ENCODE results near the gene RNU6-1. TPM values are rescaled to one million over a fixed set of nuclear protein-coding genes. Genes with fewer than 3 reads are reported as not detected.
A peak's percentile ranks its signal among the peaks of the same experiment; 100 is the strongest.

RNU6-1 gene
- total RNA-seq, 6 donors from 2014 or later, result not detected

- Histone ChIP-seq H3K27ac (peak overlapping the region in 2 of 4 donors; percentile 10 to 32), H3K4me3 (no peak overlapping the region), H3K36me3 (no peaks in the 10 kb centered on the region), H3K9me3 (no peaks in the 10 kb centered on the region), H3K4me1 (peaks cover 19 to 25% (median 24%) of the 10 kb centered on the region in 4 donors), H3K27me3 (no peaks in the 10 kb centered on the region)
- whole genome bisulfite sequencing, 2 donors, result 82 to 96% methylated on average over 7 of the region's 7 CpGs
- DNase-seq (no peak), ATAC-seq (ENCODE audit: low FRiP score in 2 of 2) (no peak)
- no peak for TF ChIP-seq POLR2AphosphoS5 (IDR thresholded peaks at IDR 0.05)
- no peak for TF ChIP-seq EP300 (IDR thresholded peaks at IDR 0.05)
- TF ChIP-seq, protein P1, sequence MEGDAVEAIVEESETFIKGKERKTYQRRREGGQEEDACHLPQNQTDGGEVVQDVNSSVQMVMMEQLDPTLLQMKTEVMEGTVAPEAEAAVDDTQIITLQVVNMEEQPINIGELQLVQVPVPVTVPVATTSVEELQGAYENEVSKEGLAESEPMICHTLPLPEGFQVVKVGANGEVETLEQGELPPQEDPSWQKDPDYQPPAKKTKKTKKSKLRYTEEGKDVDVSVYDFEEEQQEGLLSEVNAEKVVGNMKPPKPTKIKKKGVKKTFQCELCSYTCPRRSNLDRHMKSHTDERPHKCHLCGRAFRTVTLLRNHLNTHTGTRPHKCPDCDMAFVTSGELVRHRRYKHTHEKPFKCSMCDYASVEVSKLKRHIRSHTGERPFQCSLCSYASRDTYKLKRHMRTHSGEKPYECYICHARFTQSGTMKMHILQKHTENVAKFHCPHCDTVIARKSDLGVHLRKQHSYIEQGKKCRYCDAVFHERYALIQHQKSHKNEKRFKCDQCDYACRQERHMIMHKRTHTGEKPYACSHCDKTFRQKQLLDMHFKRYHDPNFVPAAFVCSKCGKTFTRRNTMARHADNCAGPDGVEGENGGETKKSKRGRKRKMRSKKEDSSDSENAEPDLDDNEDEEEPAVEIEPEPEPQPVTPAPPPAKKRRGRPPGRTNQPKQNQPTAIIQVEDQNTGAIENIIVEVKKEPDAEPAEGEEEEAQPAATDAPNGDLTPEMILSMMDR (IDR thresholded peaks at IDR 0.05), result no peak
- TF ChIP-seq POLR2A (IDR thresholded peaks at IDR 0.05), result no peak
Measured at GRCh38 chr15:67843092-67843501, 3.3 kb upstream of the RNU6-1 start.

DNA sequence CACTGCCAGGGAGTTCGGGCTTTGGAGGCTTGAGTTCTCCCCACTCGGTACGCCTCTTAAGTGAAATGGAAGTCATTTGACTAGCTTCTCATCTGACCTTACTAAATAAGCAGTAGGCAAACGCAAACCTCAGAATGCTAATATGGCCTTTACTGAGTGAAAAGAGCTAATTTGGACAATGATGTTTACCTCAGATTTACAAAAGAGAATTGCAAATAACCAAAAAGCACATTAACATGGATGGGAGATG is 1.6 kb upstream of the RNU6-1 start:
- WGBS, 2 donors, result 37 to 39% methylated on average over 4 of the region's 4 CpGs
- Histone ChIP-seq H3K9me3 (no peaks in the 10 kb centered on the region), H3K27me3 (no peaks in the 10 kb centered on the region), H3K27ac (peak overlapping the region in 2 of 4 donors; percentile 97 to 99), H3K36me3 (no peaks in the 10 kb centered on the region), H3K4me1 (peaks cover 19 to 25% (median 24%) of the 10 kb centered on the region in 4 donors), H3K4me3 (peak overlapping the region in 3 of 4 donors; percentile 72 to 91 (median 75))
- DNase-seq, result no peak
- no peak for ATAC-seq (ENCODE audit: low FRiP score in 2 of 2)
- no peak for TF ChIP-seq EP300 (IDR thresholded peaks at IDR 0.05)
- TF ChIP-seq POLR2A (IDR thresholded peaks at IDR 0.05), result no peak
- no peak for TF ChIP-seq POLR2AphosphoS5 (IDR thresholded peaks at IDR 0.05)
- TF ChIP-seq, protein P1 (IDR thresholded peaks at IDR 0.05), result no peak

- peak overlapping the region; percentile 72 to 91 (median 79) for H3K4me3 ChIP-seq
- ATAC-seq (ENCODE audit: low FRiP score in 2 of 2), result peak in 1 of 2 donors; percentile 46
- H3K27me3 ChIP-seq, result peaks cover 0 to 1% (median under 1%) of the 10 kb centered on the region in 4 donors
- peak in 1 of 2 donors; percentile 48 for DNase-seq
- 3 to 14% methylated on average over 11 to 17 of the region's 17 CpGs for WGBS, 2 donors
- peaks cover 19 to 30% (median 29%) of the 10 kb centered on the region in 4 donors for H3K4me1 ChIP-seq
- peak overlapping the region; percentile 93 to 99 (median 98) for H3K27ac ChIP-seq
- no peak for TF ChIP-seq POLR2A (IDR thresholded peaks at IDR 0.05)
- TF ChIP-seq, protein P1 (IDR thresholded peaks at IDR 0.05), result no peak
- H3K9me3 ChIP-seq, result no peaks in the 10 kb centered on the region
- no peaks in the 10 kb centered on the region for H3K36me3 ChIP-seq
Measured at GRCh38 chr15:67840749-67841512, 1.1 kb upstream of the RNU6-1 start.

DNA sequence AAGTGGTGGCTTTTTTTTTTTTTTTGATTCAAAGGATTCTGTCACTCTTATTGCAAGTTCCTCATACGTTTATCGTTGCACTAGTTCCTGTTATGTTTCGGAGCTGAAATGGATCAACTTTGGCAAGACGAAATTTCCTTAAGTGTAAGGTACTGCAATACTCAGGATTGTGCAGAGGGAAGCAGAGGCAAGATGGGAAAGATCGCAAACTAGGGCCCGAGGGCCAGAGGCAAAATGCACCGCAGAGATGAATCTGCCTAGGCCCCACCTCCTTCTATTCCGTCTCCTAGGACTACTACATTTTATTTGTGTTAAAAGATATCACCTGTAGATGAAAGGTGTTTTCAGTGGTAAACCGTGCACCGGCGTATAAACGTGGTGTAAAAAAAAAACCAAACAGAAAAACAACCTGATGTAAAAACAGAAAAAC is 331 bp downstream of the RNU6-1 start:
- Histone ChIP-seq H3K36me3 (no peaks in the 10 kb centered on the region), H3K9me3 (no peaks in the 10 kb centered on the region), H3K4me3 (peak overlapping the region in 3 of 4 donors; percentile 72 to 91 (median 75)), H3K27me3 (peaks cover 1 to 15% (median 14%) of the 10 kb centered on the region in 4 donors), H3K4me1 (peaks cover 31 to 44% (median 43%) of the 10 kb centered on the region in 4 donors), H3K27ac (peak overlapping the region; percentile 93 to 99 (median 98))
- TF ChIP-seq POLR2AphosphoS5 (IDR thresholded peaks at IDR 0.05), result peak in 1 of 2 donors; percentile 17
- TF ChIP-seq, protein P1 (IDR thresholded peaks at IDR 0.05), result no peak
- no peak for TF ChIP-seq EP300 (IDR thresholded peaks at IDR 0.05)
- WGBS, 2 donors, result 1 to 2% methylated on average over 12 of the region's 12 CpGs
- DNase-seq (no peak), ATAC-seq (ENCODE audit: low FRiP score in 2 of 2) (peak in 1 of 2 donors; percentile 25)

Measured in upper lobe of left lung (tissue), 6 donors.